Brain pericyte (primary cell): ENCODE data around the gene SLC12A7.
"Not testable (repeated sequence)": the region's sequence is repeated elsewhere in the genome, so short reads cannot be mapped to it uniquely, and the experiment has no call there.

ENCODE experiments used
- DNase-seq: peaks from one replicate; pipeline ENCODE4 v3.0.0-alpha.2; 2012; ENCODE audit warnings: low read depth, low spot score

Gene SLC12A7

GRCh38 chr5:1140818-1141189, 28.9 kb upstream of the SLC12A7 start:
- DNase-seq: no peak

- no peak for DNase-seq
Measured at GRCh38 chr5:1140171-1140817, 28.4 kb upstream of the SLC12A7 start.

- no peak for DNase-seq
Measured at GRCh38 chr5:1139331-1140170, 27.7 kb upstream of the SLC12A7 start.

GRCh38 chr5:1138445-1139245, 26.8 kb upstream of the SLC12A7 start:
- DNase-seq: no peak

DNA sequence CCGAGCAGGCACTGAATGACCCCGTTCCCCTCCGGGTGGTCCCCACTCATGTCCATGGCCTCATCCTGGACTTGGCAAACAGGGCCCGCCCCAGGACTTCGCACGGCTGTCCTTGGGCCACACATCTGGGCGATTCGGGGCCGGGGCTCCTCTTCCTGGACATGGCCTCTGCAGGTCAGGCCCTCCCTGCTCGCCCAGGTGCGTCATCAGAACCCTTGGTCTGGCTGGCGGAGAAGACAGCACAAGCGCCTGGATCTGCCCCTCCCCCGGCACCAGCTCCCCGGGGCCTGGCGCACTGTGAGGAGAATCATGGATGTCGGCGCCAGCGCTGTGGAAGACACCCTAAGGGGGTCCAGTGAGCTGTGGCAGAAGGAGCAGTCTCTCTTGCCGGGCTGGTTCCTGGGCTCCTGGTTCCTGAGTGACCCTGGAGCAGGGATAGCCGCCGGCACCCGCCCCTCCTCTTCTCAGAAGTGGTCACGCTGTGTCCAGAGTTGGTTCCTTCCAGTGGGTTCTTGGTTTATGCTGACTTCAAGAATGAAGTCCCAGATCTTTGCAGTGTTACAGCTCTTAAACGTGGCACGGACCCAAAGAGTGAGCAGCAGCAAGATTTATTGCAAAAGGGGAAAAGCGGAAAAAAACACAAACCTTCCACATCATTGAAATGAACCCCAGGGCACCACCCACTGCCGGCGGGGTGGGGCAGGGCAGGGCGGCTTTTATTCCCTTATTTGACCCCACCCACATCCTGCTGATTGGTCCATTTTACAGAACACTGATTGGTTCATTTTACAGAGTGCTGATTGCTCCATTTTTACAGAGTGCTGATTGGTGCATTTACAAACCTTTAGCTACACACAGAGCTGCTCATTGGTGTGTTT, 25.9 kb upstream of the SLC12A7 start:
- no peak for DNase-seq

DNA sequence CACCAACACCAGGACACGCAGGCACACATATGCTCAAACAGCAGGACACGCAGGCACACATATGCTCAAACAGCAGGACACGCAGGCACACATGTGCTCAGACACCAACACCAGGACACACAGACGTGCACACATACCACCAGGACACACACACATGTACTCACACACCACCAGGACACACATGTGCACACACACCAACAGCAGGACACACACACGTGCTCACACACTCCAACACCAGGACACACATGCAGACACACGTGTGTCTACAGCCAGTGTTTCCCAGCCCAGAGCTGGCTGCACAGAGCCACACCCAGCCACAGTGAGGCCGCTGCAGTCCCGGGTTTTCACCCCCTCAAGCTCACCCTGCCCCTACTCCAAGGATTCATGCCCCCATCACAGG, 25.0 kb upstream of the SLC12A7 start:
- no peak for DNase-seq

- no peak for DNase-seq
Measured at GRCh38 chr5:1135696-1136525, 24.0 kb upstream of the SLC12A7 start.

DNA sequence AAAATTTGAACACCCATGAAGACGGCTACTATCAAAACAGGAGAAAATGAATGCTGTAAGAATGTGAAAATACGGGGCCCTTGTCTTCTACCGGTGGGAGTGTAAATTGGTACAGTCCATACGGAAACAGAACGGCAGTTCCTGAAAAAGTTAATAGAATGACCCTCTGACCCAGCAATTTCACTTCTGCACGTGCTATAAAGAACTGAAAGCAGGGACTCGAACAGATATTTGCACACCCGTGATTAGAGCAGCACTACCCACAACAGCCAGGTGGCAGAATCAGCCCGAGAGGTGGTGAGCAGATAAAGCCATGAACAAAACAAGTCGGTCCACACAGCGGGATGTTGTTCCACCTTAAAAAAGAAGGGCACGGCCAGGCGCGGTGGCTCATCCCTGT, 22.6 kb upstream of the SLC12A7 start:
- DNase-seq: no peak

DNA sequence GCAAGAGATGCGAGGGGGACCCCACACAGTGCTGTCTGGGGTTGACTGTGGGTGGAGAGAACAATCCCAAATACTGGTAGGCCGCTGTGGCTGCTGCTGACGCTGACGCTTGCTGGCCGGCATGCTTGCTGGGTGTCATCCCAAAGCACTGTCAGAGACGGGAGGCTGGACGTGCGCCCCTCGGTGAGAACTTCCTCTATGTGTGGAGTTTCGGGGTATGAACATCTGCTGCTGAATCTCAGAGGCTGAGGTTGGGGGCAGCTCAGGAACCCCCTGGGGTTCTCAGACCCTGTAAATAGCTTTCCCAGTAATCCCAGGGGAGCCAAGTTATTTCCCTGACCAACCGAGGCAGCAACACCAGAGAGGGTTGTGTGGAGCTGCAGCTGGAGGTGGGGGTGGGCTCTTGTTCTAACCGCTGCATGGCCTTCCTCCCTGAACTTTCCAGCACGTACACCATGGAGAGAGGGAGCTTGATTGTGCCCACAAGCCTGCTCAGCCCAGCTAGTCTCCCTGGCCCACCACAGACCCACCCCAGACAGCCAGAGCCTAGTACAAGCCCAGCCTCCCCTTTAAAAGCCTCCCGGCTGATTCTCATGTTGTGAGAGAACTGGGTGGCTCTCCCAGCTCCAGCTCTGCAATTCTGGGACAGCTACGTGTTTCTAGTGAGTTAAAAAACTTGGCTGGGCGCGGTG, 21.8 kb upstream of the SLC12A7 start:
- DNase-seq: no peak

- no peak for DNase-seq
Measured at GRCh38 chr5:1133108-1133507, 21.2 kb upstream of the SLC12A7 start.

DNA sequence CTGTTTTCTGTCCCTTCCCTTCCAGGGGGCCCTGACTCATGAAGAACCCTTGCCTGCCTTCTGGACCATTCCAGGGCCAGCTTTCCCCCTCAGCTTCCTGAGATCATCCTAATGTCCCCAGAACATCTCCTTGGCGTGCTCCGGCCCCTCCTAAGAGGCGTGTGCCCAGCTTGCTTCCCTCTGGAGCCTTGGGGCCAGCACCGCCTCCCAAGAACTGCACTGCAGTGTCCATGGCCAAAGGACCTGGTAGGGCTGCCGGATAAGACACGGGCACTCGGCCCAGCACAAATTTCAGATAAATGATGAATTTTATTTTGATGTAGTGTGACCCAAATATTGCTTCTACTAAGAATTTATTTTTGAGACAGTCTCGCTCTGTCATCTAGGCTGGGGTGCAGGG, 20.7 kb upstream of the SLC12A7 start:
- no peak for DNase-seq

- no peak for DNase-seq
Measured at GRCh38 chr5:1131726-1132125, 19.9 kb upstream of the SLC12A7 start.

GRCh38 chr5:1131191-1131621, 19.3 kb upstream of the SLC12A7 start:
- no peak for DNase-seq

- DNase-seq: no peak
Measured at GRCh38 chr5:1130218-1130946, 18.5 kb upstream of the SLC12A7 start.

- DNase-seq: no peak
Measured at GRCh38 chr5:1129711-1130055, 17.8 kb upstream of the SLC12A7 start.

- DNase-seq: no peak
Measured at GRCh38 chr5:1128977-1129710, 17.3 kb upstream of the SLC12A7 start.

DNA sequence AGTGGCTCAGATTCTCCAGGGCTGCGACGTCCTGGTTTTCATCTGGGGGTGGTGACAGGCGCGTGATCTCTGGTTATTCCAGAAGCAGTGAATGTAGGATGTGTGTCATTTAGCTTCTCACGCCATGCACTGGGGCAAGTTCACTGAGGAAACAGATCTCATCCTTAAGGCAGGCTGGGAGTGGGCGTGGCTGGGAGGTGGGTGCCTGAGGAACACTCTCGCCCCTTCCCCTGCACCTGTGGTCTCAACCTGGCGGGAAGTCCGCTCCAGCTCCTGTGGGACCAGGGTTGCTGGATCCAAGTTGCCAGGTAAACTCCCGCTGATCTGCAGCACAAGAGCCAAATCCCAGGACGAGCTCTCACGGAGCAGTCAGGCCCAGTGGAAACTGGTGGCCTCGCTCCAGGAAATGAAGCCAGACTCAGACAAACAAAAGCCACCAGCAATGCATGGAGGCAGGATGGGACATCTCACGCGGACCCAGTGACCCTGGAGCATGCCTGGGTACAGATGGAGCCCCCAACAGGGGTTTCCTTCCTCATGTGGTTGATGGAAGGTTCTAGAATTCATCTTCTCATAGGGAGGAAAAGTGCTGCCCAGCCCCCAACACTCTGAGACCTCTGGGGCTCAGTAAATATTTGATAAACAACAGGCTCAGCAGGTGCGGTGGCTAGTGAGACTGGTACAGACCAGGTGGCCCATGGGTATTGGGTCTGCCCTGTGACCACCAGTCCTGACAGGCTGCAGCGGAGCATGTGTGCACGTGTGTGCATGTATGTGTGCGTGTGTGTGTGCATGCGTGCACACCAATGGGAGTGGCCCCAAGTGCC, 16.3 kb upstream of the SLC12A7 start:
- no peak for DNase-seq

DNA sequence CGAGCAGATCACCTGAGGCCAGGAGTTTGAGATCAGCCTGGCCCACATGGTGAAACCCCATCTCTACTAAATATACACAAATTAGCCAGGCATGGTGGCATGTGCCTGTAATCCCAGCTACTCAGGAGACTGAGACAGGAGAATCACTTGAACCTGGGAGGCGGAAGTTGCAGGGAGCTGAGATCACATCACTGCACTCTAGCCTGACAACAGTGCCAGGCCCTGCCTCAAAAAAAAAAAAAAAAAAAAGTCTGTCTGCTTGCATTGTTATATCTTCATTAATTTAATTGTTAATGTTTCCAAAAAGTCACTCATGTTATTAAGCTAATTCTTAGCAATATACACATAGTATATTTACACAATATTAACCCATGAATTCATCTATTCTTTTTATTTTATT, 13.8 kb upstream of the SLC12A7 start:
- not testable (repeated sequence) for DNase-seq
